Epithelial cell of proximal tubule (primary cell): ENCODE measurements around the gene LAMB3. TPM values are rescaled to one million over a fixed set of nuclear protein-coding genes. Genes with fewer than 3 reads are reported as not detected.

Source experiments
- DNase-seq: peaks from one replicate; pipeline ENCODE4 v3.0.0-alpha.2; 2011; ENCODE audit warnings: low read depth
- H3K4me3 ChIP-seq: 2 replicates; pipeline ENCODE4 v1.5.1; 2011; ENCODE audit warnings: low read depth, mild to moderate bottlenecking, low read length
- CTCF ChIP-seq: conservative IDR thresholded peaks from 2 replicates; pipeline ENCODE4 v1.5.1; 2012; ENCODE audit warnings: low read depth, mild to moderate bottlenecking, low read length
- total RNA-seq: library from RNA; depleted of rRNA; stranded (reverse); fragments of >200 nt; gene quantifications from 2 replicates; pipeline ENCODE4 v1.2.3, GENCODE V29; 2015

Gene LAMB3
- total RNA-seq, 1 donor from 2014 or later = 72.0 TPM

GRCh38 chr1:209586221-209586740 lies 65.9 kb downstream of the LAMB3 start:
- TF ChIP-seq CTCF = no peak
- DNase-seq = no peak
- peak overlapping the region; percentile 10 for H3K4me3 ChIP-seq

- TF ChIP-seq CTCF = no peak
- DNase-seq = no peak
- peak overlapping the region; percentile 10 for H3K4me3 ChIP-seq
Measured at GRCh38 chr1:209585672-209586071, 66.6 kb downstream of the LAMB3 start.

- peak overlapping the region; percentile 10 for H3K4me3 ChIP-seq
- TF ChIP-seq CTCF = no peak
- DNase-seq = no peak
Measured at GRCh38 chr1:209585197-209585596, 67.0 kb downstream of the LAMB3 start.

- TF ChIP-seq CTCF = no peak
- no peak overlapping the region for H3K4me3 ChIP-seq
- DNase-seq = no peak
Measured at GRCh38 chr1:209584231-209584672, 68.0 kb downstream of the LAMB3 start.

GRCh38 chr1:209583408-209583807 lies 68.8 kb downstream of the LAMB3 start, which contains the start of gene CAMK1G:
TSS of gene CAMK1G (plus strand) at chr1:209583714. CDS start at chr1:209594984, 11,270 bp downstream.
- DNase-seq = no peak
- TF ChIP-seq CTCF = no peak
- peak within 1 kb of the TSS; percentile 1 for H3K4me3 ChIP-seq

- DNase-seq = no peak
- H3K4me3 ChIP-seq = no peak overlapping the region
- no peak for TF ChIP-seq CTCF
Measured at GRCh38 chr1:209580577-209580976, 71.6 kb downstream of the LAMB3 start.

GRCh38 chr1:209577346-209577745 lies 74.9 kb downstream of the LAMB3 start:
- TF ChIP-seq CTCF = no peak
- no peak overlapping the region for H3K4me3 ChIP-seq
- DNase-seq = no peak
